GM21360 (cell line): ENCODE data around the gene ATXN8OS.
"Not testable (repeated sequence)": the region's sequence is repeated elsewhere in the genome, so short reads cannot be mapped to it uniquely, and the experiment has no call there.

ENCODE experiments used
- ATAC-seq: cut with Tn5 transposase; IDR thresholded peaks from one replicate; pipeline ENCODE4 v1.9.1; 2021; ENCODE audit warnings: mild to moderate bottlenecking, moderate library complexity; ENCODE audit not compliant: unreplicated experiment

The ATXN8OS gene

GRCh38 chr13:70107498-70108281 lies at the start of gene ATXN8OS:
Gene ATXN8OS (plus strand): TSS chr13:70107826.
- no peak for ATAC-seq

GRCh38 chr13:70080012-70080411 lies 27.6 kb upstream of the ATXN8OS start:
- ATAC-seq: no peak

GRCh38 chr13:70087247-70087646 lies 20.4 kb upstream of the ATXN8OS start:
- no peak for ATAC-seq

- no peak for ATAC-seq
Measured at GRCh38 chr13:70088926-70089325, 18.7 kb upstream of the ATXN8OS start.

- ATAC-seq: no peak
Measured at GRCh38 chr13:70090036-70090723, 17.4 kb upstream of the ATXN8OS start.

GRCh38 chr13:70098669-70099068 lies 9.0 kb upstream of the ATXN8OS start:
- no peak for ATAC-seq

- ATAC-seq: no peak
Measured at GRCh38 chr13:70104481-70104880, 3.1 kb upstream of the ATXN8OS start.

GRCh38 chr13:70107125-70107497 lies 515 bp upstream of the ATXN8OS start:
- no peak for ATAC-seq

- no peak for ATAC-seq
Measured at GRCh38 chr13:70108356-70109105, 905 bp downstream of the ATXN8OS start, which contains the start of gene KLHL1. Gene KLHL1 (minus strand): TSS chr13:70108452. CDS start chr13:70107699, 753 bp downstream.

- ATAC-seq: no peak
Measured at GRCh38 chr13:70117338-70117905, 9.8 kb downstream of the ATXN8OS start.

GRCh38 chr13:70125693-70126092 lies 18.1 kb downstream of the ATXN8OS start:
- no peak for ATAC-seq

- no peak for ATAC-seq
Measured at GRCh38 chr13:70128098-70128497, 20.5 kb downstream of the ATXN8OS start.

- ATAC-seq: not testable (repeated sequence)
Measured at GRCh38 chr13:70142658-70143057, 35.0 kb downstream of the ATXN8OS start.

GRCh38 chr13:70162141-70162540 lies 54.5 kb downstream of the ATXN8OS start:
- no peak for ATAC-seq

GRCh38 chr13:70170689-70171088 lies 63.1 kb downstream of the ATXN8OS start:
- no peak for ATAC-seq

- ATAC-seq: no peak
Measured at GRCh38 chr13:70171151-70171550, 63.5 kb downstream of the ATXN8OS start.

- ATAC-seq: no peak
Measured at GRCh38 chr13:70172946-70173597, 65.4 kb downstream of the ATXN8OS start.

- ATAC-seq: no peak
Measured at GRCh38 chr13:70173598-70173959, 66.0 kb downstream of the ATXN8OS start.

GRCh38 chr13:70178346-70178745 lies 70.7 kb downstream of the ATXN8OS start:
- ATAC-seq: no peak
